Heart left ventricle (tissue), 13 donors: ENCODE data around the gene SHANK3.

Experiments
- POLR2A ChIP-seq, 2 donors: fragments of 450-650 bp; IDR thresholded peaks; one replicate each; pipeline ENCODE4 v1.6.1; 2017; ENCODE audit warnings: antibody characterized with exemption in 2 of 2, mild to moderate bottlenecking in 2 of 2, moderate library complexity in 2 of 2
- TF ChIP-seq, protein P1 (sequence below), 12 donors: fragments of 200-600 bp; sonication (generic) in 4 of 12; IDR thresholded peaks; one replicate each; pipeline versions ENCODE4 v1.5.0 to v1.8.0; 2018 to 2022; ENCODE audit warnings: antibody characterized with exemption in 12 of 12, mild to moderate bottlenecking in 5 of 12
- donor health status: ischemic (EF 13 %, LVEDD 7.1; RV severe dilation, severe dysfunction).
- donor health status: DM: no; HTN: yes; CAD: no.
- donor health status: DM: no; HTN: no; CAD: no.
- donor health status: ischemic (EF 25% LVEDD 6.9; RV normal size, moderate dysfunction).
- donor health status: ischemic (EF 25% LVEDD 5.7; RV mildly dilated, moderate dysfunction).
- donor health status: ischemic (EF 35%, LVEDD 5.7; RV mildly dilated, moderate dysfunction).
- donor health status: nonischemic (EF 11% LVEDD 7.7; RV severe dilation, severe dysfunction).
- donor health status: DM: yes; HTN: yes; CAD: no.
- donor health status: PGD.
- donor health status: ischemic (EF 29% LVEDD 5.4; RV normal size, mild dysfunction).
- donor health status: nonischemic (EF 23%, LVEDD 6.1; RV moderate dilation, normal function).

DNA sequence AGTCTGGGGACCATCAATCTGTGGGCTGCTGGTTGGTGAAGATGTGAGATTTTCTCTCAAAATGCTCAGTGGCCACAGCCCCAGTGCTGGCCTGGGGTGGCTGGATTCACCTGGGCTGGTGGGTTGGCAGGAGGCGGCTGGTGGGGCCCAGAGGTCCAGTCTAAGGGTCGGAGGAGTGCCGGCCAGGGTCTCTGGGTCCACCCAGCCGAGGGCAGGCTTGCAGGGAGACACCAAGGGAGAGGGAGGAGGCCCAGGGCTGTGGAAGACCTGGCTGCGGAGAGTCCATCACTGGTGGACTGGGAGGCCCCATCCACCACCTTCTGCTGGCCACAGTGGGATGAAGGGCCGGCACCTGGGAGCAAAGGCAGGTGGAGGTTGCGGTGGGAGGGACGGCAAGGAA, 582 bp upstream of the SHANK3 start:
- TF ChIP-seq POLR2A (IDR thresholded peaks at IDR 0.05) = no peak
- TF ChIP-seq, protein P1, sequence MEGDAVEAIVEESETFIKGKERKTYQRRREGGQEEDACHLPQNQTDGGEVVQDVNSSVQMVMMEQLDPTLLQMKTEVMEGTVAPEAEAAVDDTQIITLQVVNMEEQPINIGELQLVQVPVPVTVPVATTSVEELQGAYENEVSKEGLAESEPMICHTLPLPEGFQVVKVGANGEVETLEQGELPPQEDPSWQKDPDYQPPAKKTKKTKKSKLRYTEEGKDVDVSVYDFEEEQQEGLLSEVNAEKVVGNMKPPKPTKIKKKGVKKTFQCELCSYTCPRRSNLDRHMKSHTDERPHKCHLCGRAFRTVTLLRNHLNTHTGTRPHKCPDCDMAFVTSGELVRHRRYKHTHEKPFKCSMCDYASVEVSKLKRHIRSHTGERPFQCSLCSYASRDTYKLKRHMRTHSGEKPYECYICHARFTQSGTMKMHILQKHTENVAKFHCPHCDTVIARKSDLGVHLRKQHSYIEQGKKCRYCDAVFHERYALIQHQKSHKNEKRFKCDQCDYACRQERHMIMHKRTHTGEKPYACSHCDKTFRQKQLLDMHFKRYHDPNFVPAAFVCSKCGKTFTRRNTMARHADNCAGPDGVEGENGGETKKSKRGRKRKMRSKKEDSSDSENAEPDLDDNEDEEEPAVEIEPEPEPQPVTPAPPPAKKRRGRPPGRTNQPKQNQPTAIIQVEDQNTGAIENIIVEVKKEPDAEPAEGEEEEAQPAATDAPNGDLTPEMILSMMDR (IDR thresholded peaks at IDR 0.05) = no peak
